A549 (cell line): ENCODE data around the gene INPP5B.

Source experiments
- BCL3 ChIP-seq: fragments of >200 bp; sonication (Bioruptor Twin); formaldehyde crosslinking; IDR thresholded peaks from 3 replicates; pipeline ENCODE4 v1.6.1; 2016
- BHLHE40 ChIP-seq: IDR thresholded peaks from 2 replicates; pipeline ENCODE4 v1.6.1; 2012; ENCODE audit warnings: low read depth, low read length, inconsistent platforms
- CEBPB ChIP-seq, 2 experiments: fragments of >200 bp in 1 of 2; sonication (Bioruptor Twin) in 1 of 2; formaldehyde crosslinking in 1 of 2; IDR thresholded peaks; 2 replicates each; pipeline ENCODE4 v1.6.1; 2012 to 2016
- EP300 ChIP-seq, 2 experiments: fragments of >200 bp; sonication (Bioruptor Twin); formaldehyde crosslinking; IDR thresholded peaks; 2 replicates in 1 of 2; 3 replicates in 1 of 2; pipeline ENCODE4 v1.6.1; 2016 to 2017
- JUNB ChIP-seq: fragments of >200 bp; sonication (Bioruptor Twin); formaldehyde crosslinking; IDR thresholded peaks from 2 replicates; pipeline ENCODE4 v1.6.1; 2016
- MAX ChIP-seq: IDR thresholded peaks from 2 replicates; pipeline ENCODE4 v1.6.1; 2012
- MYC ChIP-seq: IDR thresholded peaks from 2 replicates; pipeline ENCODE4 v1.6.1; 2012; ENCODE audit warnings: mild to moderate bottlenecking, inconsistent platforms, low read length, improper control_type of control experiment, borderline replicate concordance
- NFE2L2 ChIP-seq: fragments of 150-350 bp; conservative IDR thresholded peaks from 2 replicates; pipeline ENCODE4 v1.6.1; 2014; ENCODE audit warnings: low read length
- POLR2A ChIP-seq: IDR thresholded peaks from 2 replicates; pipeline ENCODE4 v1.6.1; 2012; ENCODE audit warnings: mild to moderate bottlenecking, low read length
- RAD21 ChIP-seq, 2 experiments: fragments of >200 bp in 1 of 2; sonication (Bioruptor Twin) in 1 of 2; formaldehyde crosslinking in 1 of 2; IDR thresholded peaks in 1 of 2; conservative IDR thresholded peaks in 1 of 2; 2 replicates in 1 of 2; 3 replicates in 1 of 2; pipeline ENCODE4 v1.6.1; 2012 to 2018; ENCODE audit warnings: inconsistent platforms in 1 of 2
- SMC3 ChIP-seq: fragments of >200 bp; sonication (Bioruptor Twin); formaldehyde crosslinking; IDR thresholded peaks from 3 replicates; pipeline ENCODE4 v1.6.1; 2018; ENCODE audit warnings: inconsistent platforms
- TF ChIP-seq, protein P1 (sequence below): fragments of >200 bp; sonication (Bioruptor Twin); formaldehyde crosslinking; IDR thresholded peaks from 3 replicates; pipeline ENCODE4 v1.5.1; 2016

GRCh38 chr1:37901893-37902225, 45.0 kb downstream of the INPP5B start:
- no peak for TF ChIP-seq MAX
- TF ChIP-seq, protein P1, sequence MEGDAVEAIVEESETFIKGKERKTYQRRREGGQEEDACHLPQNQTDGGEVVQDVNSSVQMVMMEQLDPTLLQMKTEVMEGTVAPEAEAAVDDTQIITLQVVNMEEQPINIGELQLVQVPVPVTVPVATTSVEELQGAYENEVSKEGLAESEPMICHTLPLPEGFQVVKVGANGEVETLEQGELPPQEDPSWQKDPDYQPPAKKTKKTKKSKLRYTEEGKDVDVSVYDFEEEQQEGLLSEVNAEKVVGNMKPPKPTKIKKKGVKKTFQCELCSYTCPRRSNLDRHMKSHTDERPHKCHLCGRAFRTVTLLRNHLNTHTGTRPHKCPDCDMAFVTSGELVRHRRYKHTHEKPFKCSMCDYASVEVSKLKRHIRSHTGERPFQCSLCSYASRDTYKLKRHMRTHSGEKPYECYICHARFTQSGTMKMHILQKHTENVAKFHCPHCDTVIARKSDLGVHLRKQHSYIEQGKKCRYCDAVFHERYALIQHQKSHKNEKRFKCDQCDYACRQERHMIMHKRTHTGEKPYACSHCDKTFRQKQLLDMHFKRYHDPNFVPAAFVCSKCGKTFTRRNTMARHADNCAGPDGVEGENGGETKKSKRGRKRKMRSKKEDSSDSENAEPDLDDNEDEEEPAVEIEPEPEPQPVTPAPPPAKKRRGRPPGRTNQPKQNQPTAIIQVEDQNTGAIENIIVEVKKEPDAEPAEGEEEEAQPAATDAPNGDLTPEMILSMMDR, result no peak
- no peak for TF ChIP-seq RAD21 (conservative IDR thresholded peaks at IDR 0.05 in 1 of 2, IDR thresholded peaks at IDR 0.05 in 1 of 2)
- no peak for TF ChIP-seq CEBPB (IDR thresholded peaks at IDR 0.05)
- TF ChIP-seq NFE2L2, result no peak
- no peak for TF ChIP-seq MYC
- no peak for TF ChIP-seq JUNB
- no peak for TF ChIP-seq POLR2A
- no peak for TF ChIP-seq BHLHE40
- no peak for TF ChIP-seq BCL3
- no peak for TF ChIP-seq SMC3
- no peak for TF ChIP-seq EP300 (IDR thresholded peaks at IDR 0.05)
